GM19035 (cell line): ENCODE results near the gene LTB4R.
"Not testable (repeated sequence)": the region's sequence is repeated elsewhere in the genome, so short reads cannot be mapped to it uniquely, and the experiment has no call there.

Experiments
- ATAC-seq: cut with Tn5 transposase; IDR thresholded peaks from one replicate; pipeline ENCODE4 v1.9.1; 2021; ENCODE audit not compliant: unreplicated experiment

The LTB4R gene

DNA sequence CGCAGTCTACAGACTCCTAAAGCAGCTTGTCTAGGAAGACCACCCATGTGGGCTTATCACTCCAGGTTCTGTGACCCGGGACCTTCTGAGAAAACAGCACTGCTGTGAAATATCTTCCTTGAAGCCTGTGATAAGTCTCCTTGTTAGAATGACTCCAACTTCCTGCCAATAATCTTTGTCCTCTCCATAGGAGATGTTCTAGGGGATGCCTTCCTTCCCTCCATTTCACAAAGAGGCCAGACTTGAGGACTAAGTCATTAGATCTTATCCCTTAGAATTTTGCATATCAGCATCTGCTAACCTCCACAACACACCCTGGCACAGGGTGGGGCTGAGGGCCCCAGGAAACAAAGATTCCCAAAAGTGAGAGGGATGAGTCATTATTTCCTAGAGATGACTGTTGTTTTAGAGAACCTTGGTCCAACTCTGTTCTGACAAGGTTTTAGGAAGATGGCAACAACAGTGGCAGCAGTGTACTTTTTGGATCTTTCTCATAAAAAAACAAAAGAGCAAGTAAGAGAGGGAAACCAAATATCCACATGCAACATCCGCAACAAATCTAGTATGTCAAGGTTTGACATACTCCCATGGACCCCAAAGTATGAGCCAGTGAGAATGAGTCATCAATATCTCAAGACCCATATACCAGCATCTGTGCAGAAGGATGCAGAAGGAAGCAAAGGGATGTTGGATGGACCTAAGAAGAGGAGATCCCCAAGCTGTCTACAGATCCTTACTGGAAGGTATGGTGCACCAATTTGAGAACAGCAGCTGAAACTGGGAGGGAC lies 6.0 kb downstream of the LTB4R start:
- no peak for ATAC-seq

DNA sequence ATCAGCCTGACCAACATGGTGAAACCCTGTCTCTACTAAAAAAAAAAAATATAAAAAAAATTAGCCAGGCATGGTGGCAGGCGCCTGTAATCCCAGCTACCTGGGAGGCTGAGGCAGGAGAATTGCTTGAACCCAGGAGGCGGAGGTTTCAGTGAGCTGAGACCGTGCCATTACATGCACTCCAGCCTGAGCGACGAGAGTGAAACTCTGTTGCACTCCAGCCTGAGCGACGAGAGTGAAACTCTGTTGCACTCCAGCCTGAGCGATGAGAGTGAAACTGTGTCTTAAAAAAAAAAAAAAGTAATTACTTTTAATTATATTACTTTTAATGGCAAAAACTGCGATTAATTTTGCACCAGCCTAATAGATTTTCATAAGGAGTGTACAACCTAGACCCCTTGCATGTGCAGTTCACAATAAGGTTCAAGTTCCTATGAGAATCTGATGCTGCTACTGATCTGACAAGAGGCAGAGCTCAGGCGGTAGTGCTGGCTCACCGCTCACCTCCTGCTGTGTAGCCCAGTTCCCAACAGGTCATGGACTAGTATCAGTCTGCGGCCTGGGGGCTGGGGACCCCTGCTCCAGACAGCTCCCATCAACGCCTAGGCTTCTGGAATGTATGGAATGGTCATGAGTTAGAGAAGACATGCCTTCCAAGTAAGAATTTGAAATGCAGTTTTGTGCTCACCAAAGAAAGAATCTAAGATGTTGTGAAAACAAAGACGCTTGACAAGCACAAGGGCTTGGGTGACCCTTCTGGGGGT lies 10.1 kb downstream of the LTB4R start:
- ATAC-seq = no peak

DNA sequence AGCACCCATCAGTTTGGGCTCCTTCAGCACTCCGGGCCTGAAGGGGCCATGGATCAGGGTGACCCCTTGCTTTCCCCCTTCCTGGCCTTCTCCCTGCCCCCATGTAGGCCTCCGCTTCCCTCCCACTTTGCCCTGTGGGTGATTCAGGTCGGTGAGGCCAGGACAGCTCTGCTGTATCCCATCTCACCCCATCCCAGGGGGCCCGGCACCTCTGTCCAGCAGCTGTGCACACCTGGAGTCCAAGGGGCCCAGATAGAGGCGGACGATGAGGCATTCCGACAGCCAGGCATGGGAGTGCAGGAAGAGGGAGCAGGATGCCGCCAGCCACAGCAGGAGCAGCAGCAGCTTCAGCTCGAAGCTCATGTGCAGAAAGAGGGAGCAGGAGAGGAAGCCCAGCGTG lies 11.4 kb downstream of the LTB4R start:
- ATAC-seq = no peak

DNA sequence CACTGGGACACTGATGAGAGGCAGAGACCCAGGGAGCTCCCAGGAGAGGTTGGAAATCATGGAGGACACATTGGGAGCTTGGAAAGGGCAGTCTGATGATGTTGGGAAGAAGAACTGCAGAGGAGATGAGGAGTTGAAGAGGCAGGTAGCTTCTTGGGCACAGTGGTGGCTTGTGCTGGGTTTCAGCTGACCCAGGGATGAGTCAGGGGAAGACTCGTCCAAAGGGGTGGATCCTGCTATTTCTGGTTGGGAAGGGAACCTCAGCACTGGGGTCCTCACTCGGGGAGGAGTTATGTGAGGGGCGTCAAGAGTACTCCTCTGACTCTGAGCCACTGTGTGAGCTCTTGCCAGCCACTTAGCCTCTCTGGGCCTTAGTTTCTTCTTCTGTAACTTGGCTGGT lies 12.0 kb downstream of the LTB4R start:
- ATAC-seq = no peak

DNA sequence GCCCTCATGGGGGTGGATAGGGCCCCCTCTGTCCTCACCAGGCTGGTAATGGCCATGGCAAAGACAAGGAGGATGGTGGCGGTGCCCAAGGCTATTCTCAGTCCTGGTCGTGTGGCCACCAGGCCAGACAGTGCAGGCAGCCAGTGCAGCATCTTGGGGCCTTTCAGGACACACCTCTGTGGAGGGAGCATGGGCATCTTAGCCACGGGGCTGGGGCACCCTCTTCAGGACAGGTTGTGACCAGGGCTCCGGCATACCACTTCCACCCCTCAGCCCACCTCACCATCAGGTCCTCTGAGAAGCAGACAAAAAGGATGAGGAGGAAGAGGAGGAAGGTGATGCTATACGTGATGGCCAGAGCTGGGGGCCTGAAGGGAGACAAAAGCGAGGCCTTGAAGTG lies 12.7 kb downstream of the LTB4R start:
- no peak for ATAC-seq

DNA sequence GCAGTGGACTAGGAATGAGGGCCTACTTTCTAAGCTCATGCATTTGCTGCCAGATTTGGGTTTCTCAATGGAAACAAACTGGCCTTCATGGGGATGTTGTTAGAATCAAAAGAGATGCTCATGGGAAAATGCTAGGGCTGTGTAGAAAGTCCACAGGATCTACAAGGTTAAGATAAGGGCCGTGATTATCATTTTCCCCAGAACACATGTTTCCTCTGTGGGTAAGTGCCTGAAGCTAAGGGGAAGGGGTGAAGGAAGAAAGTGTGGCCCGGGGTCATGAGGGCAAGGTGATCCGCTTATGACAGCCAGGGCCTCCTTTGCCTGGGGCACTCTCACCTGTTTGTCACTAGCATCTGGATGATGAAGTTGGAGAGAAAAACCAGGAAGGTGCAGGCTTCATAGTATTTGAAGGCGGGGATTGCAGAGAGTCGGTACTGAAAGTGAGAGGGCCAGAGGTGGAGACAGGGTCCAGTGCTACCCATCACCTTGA lies 13.8 kb downstream of the LTB4R start:
- ATAC-seq = no peak

DNA sequence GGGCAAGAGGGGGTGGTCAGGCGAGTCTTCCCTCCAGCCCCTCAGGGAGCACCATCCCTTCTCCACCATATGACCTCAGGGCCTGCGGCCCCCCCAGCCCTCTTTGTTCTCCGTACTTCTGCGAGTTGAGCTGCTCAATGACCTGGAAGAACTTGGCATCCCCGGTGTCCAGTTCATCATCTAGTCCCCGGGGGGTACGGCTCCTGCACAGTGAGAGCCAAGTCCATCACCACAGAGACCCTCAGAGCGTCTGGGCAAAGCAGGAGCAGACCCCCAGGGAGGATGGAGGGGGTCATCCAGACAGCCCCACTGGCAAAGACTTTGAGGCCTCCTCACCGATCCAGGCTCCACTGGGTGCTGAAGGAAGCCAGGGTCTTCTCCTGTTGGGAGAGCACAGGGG lies 14.7 kb downstream of the LTB4R start:
- ATAC-seq = no peak

DNA sequence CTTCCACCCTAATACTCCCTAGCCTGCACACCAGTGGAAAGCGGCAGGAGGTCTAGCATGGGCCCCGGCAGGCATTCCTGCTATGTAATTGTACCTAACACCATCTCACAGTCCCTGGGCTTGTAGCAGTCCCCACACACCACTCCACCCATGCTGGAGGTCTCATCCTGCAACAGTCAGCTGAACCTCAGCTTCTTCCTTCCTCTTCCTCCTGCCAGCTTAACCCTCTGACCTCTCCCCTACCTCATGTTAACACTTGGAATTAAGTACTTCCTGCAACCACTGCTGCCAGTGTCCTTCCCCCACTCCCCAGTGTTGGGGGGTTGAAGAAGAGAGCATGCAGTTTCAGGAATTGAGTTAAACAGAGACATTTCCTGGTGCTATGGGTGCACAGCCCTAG lies 16.0 kb downstream of the LTB4R start:
- ATAC-seq = no peak

DNA sequence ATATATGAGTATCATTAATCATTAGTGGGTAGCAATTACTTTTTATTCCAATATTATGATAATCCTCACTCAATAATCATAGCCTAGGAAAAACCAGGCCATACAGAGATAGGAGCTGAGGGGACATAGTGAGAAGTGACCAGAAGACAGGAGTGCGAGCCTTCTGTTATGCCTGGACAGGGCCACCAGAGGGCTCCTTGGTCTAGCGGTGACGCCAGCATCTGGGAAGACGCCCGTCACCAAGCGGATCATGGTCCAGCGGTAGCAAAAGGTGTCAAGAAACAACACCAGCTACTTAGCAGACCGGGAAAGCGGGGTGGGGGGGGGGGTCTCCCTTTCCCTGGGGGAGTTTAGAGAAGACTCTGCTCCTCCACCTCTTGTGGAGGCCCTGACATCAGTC lies 16.6 kb downstream of the LTB4R start:
- ATAC-seq = not testable (repeated sequence)

DNA sequence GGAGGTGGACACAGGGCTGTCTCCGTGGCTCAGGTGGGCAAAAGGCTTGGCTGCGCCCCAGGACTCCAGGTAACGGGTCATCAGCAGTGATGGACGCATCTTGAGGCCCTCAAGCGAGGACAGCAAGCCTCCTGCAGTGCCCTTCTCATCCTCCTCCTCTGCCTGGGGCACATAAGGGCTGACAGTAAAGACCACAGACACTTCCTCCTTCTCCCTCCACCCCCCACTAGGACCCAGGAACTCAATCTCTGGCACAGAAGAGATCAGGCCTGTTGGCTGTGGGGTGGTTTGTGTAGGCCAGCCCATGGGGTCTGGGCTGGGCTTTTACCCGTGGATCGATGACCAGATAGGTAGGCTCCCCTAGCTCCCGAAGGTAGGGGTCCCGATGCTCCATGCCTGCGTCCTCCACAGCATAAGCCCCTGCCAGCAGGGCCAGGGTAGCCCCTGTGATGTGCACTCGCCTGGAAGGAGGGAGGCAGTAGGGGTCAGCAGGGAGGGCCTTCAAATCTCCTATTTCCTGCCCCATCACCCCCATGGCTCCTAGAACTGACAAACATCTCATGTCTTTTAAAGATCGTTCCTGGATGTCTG lies 17.9 kb downstream of the LTB4R start:
- no peak for ATAC-seq

DNA sequence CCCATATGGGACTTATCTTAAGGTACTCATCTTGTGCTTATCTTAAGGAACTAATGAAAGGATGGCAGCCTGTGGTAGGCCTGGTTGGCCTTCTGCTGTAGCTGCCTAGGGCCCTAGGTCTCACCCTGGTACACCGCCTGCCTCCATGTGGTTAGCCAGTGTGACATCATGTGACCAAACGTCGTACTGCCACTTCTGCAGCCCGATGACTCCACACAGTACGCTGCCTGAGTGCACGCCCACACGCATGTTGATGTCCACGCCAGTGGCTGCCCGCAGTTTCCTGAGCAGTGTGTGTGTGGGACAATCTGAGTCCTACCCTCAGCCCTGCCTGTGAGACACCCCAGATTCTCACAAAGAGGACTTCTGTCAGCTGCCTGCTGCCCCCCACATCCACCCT lies 18.4 kb downstream of the LTB4R start:
- no peak for ATAC-seq

DNA sequence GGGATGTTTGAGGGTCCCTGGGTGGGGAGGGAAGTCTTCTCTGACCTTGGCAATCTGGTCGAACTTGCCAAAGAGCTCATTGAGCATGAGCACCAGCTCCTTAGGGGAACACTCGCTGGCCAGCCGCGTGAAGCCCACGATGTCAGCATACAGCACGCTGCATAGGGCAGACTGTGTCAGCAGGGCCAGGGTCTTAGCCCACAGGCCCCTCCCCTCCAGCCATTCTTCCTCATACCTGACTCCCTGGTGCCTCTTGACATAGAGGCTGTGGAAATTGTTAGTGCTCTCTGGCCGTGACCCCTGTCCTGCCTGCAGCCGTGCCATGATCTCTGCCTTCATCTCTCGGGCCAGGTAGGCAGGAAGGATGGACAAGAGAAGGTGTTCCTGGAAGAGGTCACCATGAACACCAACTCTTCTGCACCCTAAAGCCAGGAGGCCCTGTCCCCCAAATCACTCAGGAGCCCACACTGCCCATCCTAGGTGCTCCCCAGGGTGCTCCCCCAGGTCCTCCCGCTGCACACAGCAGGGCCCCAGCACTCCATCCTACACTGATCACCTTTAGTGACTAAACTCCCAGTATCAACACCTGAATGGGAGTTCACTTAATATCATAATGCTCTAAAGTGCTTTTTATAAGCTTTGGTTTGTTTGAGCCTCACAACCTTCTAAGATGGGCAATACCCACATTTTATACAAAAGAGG lies 19.8 kb downstream of the LTB4R start:
- no peak for ATAC-seq

DNA sequence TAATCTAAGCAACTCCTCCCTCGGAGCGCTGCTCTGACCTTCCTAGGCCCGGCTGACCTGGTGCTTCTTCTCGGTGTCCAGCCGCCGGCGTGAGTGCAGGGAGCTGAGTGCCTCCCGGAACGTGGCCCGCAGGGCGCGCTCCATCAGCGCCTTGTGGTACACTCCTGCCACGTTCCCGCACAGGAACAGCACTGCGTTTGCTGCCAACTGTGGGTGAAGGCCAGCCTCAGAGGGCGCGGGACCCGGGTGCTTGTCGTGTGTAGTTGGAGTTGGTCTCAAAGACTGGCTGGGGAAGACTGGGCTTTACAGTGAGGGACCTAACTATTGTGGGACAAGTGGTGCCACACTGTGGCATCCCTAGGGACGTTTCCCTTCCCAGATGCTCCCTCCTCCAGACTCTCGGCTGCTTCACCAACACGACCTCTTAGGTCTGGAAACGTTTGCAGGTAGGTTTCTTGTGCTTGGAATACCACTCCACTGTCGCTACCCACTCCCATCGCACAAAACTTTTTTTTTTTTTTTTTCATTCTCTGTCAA lies 20.5 kb downstream of the LTB4R start:
- no peak for ATAC-seq

DNA sequence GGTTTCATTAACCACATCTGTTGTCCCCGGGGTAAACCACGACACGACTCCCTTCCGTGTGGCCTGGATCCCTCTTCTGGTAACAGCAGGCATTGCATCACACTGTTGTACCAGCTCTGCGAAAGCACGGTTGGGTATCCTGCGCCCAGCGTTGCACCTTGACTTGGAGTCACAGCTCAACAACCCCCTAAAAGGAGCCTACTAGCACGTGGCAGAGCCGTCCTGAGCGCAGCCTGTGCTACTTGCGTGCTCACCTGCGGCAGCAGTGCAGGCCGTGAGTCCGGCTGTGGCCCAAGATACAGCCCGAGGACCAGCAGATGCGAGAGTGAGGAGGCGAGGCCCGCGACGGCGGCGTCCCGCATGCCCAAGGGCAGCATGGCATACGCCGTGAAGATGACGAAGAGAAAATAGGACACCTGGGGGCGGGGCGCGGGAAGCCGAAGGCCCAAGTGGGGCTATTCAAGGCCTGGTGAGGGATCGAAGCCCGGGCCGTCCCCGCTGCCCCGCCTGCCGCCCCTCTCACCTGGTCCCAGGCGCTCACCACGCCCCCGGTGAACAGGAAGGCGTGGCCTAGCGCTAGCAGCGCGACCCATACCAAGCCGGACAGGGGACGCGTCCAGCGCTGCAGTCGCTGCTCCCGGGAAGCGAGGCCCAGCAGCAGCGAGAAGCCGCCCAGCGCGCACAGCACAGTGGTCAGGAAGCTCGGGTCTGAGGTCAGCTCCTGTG lies 21.1 kb downstream of the LTB4R start:
- peak; percentile 78 for ATAC-seq

DNA sequence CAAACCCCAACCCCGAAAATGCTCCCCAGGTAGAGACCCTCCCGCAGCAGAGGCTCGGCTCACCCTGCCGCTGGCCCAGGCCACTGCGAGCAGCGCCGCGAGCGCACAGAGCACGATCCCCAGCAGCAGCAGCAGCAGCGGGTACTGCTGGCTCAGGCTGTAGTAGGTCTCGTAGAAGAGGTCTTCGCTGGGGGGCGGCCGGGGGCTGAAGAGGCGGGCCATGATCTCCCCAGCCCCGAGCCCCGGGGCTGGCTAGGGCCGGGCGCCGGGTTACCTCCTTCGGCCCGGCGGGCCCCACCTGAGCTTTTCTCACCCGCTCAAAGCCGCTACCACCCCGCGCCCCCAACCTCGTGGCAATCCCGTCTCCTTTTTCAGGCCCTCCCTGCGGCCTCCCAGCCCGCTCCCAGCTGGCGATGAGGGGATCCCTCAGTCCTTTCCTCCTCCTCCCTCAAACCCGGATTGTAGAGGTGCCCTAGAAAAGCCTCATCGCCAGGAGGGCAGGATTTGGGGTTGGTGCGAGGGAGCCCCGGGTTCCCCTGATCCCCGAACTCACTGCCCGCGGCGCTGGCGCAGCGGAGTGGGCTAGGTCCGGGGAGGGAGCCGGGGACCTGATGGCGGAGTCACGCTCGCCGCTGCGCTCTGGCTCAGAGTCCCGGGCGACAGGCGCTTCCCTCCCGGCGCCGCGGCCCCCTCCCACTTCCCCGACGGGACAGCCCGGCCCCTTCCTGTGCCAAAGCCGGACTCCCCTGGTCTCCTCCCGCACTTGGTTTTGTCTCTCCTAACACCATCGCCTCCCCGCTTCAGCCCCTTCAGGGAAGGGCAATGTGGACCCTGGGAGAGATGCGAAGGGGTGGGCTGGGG lies 23.4 kb downstream of the LTB4R start, which contains the start of gene ADCY4:
Gene ADCY4 (minus strand): TSS at position 641 of the 861 bp plus-strand sequence. CDS start 419 bp downstream, at position 222.
- no peak for ATAC-seq

DNA sequence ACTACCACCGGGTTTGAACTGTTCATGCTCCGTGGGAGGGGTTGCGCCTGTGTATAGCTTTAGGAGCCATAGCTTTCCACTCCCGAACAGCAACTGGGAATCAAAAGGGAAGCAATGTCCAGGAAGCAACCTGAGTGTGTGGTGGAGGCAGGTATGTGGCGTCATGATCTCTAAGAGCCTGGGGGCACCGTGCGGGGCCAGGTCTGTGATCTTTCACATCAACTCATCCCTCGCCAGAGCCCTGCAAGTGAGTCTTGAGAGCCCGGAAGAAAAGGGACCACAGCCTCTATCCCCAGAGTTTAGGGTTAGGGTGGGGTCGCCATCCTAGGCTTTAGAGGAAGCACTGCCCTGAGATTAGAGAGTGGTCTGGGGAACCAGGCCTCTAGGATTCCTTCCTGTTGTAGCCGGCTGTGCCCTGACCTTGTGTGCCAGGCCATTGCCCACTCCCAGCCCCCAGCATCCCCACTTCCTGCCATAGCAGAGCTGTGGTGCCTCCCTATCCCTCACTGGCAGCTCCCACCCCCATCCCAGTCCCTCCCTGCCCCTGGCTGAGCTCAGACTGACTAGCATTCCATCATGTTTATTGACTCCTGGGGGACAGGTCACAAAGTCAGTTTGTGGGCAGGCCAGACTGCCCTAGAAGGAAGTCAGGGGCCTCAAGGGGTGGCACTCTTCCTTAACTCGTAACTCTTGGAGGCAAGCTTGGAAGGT lies 24.3 kb downstream of the LTB4R start:
- ATAC-seq = no peak

DNA sequence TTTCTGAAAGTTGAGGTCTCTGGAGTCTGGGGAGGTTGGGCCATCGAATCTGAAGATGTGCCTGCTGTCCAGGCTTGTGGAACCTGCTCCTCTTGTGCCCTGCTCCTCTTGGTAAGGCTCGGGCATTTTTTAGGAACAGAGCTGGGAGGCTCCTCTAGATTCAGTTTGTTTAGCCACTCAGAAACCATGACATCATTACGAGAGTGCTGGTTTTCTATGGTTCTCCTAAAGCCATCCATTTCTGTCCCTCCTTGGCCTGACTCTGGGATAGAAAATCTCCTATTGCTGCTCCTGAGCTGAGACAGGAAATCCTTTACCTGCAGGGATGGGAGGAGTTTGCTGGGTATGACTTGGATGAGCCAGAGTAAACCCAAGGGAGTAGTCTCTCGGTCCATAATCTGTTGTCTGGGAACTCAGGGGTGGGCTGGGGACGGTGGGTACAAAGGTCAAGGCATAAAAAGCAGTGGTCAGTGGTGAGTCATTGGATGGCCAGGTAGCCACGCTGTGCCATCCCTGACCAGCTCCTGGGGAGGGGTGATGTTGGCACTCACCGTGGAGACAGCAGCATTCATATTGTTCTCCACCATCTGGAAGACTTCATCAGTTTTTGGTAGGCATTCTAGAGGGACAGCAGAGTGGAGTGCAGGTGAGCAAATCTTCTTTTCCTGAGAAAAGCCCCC lies 26.0 kb downstream of the LTB4R start:
- ATAC-seq = no peak

DNA sequence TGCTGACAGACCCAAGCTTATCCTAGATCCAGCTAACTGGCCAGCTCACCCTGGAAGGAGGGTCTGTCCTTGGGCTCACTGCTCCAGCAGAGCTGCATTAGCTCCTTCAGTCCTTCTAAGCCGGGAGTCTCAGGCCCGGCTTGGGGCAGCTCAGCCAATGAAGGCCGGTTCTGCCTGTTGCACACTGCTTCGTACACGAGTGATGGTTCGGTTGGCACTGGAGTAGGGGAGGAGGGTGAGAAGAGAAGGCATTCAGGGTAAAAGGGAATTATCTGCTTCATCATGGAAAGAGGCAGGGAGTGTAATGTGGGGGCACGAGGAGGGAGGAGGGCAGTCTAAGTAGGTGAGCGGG lies 26.5 kb downstream of the LTB4R start:
- no peak for ATAC-seq
